Cerebellar cortex (tissue), 1 donor: ENCODE results near the gene RFTN1.
A peak's percentile ranks its signal among the peaks of the same experiment; 100 is the strongest.

Experiments
- DNase-seq: peaks from one replicate; pipeline ENCODE4 v3.0.0-alpha.2; 2015; ENCODE audit warnings: low spot score

Gene RFTN1

DNA sequence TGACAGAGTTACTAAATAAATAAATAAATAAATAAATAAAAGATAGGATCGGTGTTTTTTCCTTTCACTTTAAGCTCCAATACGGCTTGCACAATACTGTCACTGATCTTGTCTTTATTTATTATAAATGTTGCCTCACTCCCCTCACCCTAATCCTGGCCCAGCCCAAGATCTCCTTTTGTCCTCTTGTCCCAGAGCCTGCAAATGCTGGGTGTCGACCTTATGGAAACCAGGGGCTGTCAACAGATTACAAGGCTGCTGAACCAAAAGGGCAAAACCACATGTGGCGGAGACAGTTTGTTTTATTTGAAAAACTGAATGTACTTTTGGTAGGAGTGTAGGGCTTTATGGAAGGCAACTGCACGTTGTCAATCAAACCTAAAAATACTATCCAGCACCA lies 75.9 kb downstream of the RFTN1 start:
- DNase-seq: no peak

DNA sequence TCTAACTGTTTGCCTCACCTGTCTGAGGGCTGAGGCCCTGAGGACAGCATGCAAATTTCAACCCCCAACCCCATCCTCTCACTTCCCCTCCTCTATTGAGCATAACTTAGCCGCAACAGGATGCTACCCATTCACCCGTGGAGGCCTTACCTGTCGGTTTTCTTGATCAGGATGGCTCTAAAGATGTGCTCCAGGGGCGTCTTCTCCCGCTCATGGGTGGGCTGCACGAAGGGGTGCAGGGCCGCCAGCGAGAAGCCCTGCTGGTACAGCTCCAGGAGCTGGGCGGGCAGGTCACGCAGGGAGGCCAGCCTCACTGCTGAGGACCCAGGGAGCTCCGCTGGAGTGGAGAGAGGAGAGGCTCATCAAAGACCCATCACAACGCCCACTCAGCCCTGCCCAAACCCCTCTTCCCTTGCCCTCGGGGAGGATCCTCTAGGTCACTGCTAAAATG lies 79.8 kb downstream of the RFTN1 start:
- no peak for DNase-seq

DNA sequence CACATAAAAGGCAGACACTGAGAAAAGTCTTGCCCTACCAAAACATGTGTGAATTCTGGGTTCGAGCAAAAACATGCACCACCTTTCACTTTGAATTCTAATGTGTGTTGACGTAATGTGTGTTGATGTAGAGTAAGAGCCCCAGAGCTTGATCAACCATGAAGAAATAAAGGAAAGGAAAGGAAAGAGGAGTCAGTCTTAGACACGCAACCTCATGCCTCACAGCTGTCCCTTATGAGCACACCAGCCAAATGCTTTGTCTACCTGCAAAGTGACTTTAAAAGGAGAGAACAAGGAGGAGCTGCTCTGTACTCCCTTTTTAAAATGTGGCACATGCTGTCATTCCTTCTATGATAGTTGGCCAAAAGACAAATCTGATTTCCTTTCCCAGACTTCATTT lies 80.8 kb downstream of the RFTN1 start:
- no peak for DNase-seq

DNA sequence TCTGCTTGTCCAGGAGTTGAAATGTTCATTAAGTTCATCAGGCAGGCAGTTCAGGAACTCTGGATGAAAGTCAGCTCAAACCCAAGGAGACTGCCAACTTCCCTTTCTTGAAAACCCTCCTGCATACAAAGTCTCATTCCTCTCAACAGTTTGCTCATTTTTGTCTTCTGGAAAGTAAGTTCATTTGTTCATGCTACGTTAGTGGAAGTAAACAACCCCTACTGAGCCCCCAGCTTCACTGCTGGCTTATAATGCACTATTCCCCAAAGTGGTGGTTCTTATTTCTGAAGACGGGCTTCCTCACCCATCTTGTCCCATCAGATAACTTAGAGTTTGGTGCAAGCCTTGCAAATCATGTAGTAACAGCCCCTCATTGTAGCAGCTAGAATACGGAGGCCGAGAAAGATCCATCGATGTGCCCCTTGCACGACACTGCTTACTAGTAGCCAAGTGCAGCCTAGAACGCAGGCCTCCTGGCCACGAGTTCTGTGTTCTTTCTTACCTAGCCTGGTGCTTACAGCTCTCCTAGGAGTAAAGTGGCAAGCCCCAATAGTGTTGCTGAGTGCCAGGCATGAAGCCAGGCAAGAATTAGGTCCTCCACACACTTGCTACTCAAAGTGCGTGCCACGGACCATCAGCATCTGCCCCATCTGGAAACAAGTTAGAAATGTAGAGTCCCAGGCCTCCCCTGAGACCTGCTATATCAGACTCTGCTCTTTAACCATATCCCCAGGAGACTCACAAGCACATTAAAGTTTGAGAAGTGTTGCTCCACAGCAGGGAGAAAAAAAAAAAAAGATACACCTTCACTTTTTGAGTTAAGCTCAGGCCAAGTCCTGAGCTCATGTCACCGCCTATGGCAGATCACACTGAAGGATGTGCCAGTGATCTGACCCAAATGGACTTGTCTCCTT lies 82.5 kb downstream of the RFTN1 start:
- DNase-seq: peak; percentile 10

DNA sequence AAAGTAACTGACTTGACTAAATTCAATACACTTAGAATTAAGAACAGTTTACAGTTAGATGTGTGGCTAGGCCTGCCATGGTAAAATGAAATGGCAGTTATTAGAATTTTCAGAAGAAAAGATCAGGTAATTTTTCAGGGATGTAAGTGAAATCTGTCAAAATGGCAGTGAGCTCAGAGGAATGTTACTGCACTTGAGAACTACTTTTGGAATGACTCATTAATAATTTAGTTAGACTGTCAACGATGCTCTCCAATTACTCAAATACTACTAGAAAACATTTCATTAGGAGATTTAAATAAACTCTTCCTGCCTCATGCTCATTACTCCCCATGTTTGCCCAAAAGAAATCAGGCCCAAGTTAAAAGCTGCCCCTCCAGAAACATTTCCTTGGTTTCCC lies 84.4 kb downstream of the RFTN1 start:
- DNase-seq: no peak

DNA sequence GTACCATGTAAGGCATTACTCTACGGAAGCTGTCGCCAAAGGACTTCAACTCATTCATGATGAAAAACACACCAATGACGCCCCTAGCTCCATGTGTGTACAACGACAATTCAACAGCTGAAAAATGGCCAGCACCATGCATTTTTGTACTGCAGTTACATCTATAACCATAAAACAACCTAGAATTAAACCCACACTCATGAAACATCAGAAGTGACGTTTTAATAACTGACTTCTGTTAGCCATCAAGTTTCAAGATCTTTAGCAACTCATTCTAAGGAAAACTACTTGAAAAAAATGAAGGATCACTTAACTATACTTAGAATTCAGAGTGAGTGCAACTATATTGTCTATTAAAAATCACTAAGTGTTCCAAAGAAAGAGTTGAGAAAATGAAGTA lies 84.9 kb downstream of the RFTN1 start:
- no peak for DNase-seq

DNA sequence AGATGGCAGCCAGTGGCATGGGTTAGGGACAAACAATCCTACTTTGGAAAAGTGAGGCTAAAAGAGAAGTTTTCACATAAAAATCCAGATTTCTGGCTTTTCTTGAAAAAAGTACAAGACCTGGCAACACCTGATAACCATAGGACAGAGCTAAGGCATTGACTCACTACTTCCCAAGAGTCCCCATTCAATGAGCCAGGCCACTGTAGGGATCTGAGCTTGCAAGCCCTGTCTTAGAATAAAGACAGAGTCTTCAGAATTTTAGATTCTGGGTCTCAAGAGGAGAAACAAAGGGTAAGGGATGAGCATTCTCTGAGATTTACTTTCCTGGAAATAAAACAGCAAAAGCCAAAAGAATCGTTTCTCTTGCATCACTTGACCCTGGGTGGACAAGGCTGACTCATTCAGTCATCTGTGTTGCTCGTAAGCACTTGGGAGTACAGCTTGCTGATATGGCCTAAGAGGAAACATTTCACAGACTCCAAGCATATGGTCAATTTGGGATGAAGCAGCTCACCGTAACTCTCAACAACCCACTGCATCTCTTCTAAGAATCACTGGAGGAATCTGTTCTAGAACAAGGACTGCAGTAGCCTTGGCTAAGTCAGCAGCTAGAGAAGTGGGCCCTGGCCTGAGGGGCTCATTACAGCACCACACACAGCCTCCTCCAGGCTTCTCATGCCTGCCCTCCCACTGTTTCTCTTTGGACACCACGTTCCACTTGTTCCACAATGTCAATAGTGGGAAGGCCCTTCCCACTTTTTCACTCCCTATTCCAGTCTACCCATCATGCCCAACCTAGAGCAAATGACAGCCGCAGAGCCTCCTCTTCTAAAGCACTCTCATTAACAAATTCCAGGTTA lies 86.2 kb downstream of the RFTN1 start:
- DNase-seq: no peak

DNA sequence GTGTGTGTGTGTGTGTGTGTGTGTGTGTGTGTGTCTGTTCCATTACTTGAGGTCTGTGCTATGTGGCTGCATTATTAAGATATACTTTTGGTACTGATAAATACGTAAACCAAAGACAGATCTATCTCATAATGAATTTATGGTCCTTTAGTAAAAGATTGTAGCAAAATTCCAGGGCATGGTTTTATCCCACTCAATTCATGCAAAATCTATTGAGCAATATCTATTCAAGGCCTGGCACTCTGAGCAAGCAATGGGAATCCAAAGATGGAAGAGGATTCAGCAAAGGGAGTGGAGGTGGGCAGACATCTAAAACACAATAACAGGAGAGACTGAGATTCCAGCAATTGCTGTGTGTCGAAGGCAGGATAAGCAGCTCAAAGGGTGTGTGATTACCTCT lies 86.8 kb downstream of the RFTN1 start:
- no peak for DNase-seq

DNA sequence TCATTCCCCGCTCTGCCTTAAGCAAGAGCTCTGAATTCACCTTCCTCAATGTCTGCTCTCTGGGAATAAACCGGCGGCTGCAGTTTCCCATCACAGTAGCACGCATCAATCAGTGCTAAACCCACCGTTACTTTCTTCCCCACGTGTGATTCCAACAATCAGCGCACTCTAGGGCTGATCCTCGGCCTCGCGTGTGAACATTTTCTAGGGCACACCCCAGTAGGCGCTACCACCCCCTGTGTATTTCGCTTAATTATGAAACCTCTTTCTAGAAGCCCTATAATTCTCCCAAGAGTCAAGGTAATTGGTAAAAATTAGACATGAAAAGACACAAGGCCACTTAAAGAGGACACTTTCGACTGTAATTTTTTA lies 87.5 kb downstream of the RFTN1 start:
- DNase-seq: no peak

DNA sequence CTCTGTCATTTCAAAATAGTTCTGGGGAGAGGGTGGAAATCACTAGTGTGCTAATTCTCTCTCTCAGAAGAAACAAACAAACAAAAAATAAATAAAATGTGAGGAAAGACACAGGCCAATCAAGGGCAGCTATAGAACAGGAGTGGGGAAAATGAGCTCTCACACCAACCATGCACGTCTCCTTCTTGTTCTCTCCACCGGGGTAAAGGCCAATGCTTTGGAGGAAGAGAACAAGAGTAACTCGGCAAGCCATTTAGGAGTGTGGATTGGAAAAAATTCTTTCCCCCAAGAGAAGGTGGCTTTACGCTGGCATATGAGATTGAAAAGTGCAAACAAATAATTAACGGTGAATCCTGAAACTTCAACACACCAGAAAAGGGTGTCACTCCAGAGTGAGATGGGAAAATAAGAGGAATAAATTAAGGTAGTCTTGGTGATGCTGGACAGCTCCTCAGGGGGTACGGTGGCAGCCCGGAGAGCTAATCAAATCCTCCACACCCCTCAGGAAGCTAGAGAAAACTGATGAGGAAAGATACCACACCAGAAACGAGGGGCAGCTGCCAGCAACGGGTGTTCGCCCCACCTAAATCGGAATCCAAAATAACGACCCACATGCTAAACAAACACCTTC lies 88.0 kb downstream of the RFTN1 start:
- DNase-seq: no peak

DNA sequence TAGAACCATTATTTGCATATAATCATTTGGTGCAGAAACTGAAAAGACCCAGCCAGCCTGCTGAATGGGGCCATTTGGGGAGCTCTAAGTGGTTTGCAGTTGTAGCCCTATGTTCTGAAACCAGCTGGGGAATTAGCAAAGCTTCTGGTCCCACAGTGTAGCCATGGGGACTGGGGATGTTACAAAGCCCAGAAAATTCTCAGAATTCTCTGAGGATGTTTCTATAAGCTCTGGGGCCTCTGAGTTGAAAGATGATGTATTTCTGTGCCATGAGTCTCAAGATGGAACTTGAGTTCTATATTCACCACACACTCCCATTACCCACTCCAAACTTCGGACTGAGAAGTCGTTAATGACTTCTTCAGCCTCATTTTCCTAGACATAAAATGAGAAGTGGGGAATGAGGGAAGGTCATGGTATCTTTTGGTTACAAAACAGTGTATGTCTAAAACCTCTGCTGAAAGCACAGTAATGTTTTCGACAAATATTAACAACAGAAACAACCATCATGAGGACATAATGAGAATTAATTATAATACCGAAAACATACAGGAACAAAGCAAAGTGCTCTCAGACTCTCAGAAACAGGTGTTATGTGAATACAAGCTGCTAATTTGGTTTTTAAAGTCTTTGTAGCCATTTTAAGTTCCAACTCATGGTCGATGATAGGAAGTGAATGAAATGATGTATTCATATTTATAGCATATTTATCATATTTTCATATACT lies 89.4 kb downstream of the RFTN1 start:
- no peak for DNase-seq

DNA sequence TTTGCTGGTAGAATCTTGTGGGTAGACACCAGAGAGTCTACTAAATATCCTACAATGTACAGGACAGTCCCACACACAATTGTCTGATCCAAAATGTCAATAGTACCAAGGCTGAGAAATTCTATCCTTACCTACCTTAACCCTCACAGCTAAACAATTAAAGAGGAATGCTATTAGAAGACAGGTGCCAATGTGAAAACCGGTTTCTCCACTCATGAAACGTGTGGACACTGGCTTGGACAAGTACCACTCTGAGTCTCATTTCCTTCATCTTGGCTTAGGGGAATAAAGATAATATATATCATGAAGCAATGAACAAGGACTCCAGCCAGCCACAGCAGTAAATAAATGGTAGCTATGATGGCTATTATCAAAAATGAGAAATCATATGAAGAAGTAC lies 90.2 kb downstream of the RFTN1 start:
- DNase-seq: no peak

DNA sequence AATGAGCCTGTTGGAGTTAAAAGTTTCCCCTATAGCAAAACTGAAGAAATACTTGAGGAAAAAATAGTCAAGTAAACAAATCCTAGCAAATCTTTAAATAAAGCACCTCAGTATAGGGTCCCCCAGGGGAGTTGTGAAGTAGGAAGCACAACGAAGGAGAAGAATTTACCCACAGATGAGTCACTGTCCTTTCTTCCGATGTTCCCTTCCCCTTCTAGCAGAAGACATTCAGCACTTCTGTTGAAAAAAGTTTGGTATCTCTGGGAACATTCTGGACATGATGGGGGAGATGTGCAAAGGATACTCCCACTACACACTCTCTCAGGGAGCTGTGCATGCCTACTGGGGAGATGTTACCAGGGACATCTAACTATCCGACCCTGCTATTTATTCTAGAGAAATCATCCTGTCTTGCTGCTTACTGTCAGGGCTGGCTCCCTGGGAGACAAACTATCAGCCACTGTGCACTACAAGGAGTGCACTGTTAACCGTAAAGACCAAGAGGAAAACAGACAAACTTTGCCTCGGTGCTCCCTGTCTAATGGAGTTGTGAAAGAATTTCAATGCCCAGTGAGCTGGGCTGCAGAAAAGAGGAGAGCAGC lies 93.8 kb downstream of the RFTN1 start:
- no peak for DNase-seq

DNA sequence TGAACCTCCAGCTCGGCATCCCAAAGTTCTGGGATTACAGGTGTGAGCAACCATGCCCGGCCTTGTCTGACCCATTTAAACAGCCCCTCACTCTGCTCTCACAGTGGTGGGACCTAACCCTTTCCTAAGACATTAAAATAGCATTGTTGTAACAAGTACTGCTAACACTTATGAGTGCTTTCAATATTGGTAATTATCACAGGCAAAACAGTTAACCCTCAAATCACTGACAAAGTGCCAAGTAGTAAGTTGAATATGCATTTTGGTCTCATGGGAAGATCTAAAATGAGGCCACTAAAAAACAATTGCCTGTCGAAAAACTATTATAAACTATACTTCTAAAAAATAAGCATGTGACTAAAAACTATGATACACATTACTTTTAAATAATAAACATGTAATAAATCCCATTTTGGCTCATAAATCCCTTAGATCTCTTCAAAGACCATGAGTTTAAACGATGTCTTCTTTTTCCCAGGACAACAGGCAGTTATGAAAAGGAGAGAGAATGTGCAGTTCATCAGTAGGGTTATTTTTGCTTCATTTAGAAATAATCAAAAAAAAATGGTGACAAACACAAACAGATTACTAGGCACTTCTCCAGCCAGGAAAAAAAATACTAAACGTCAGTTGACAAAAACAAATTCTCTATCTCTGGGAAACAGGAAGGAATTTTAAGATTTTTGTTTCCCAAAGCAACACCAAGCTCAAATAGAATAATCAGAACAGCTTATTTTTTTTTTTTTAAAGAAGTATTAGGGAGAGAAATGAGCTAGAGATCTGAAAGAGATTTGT lies 95.4 kb downstream of the RFTN1 start:
- DNase-seq: no peak

DNA sequence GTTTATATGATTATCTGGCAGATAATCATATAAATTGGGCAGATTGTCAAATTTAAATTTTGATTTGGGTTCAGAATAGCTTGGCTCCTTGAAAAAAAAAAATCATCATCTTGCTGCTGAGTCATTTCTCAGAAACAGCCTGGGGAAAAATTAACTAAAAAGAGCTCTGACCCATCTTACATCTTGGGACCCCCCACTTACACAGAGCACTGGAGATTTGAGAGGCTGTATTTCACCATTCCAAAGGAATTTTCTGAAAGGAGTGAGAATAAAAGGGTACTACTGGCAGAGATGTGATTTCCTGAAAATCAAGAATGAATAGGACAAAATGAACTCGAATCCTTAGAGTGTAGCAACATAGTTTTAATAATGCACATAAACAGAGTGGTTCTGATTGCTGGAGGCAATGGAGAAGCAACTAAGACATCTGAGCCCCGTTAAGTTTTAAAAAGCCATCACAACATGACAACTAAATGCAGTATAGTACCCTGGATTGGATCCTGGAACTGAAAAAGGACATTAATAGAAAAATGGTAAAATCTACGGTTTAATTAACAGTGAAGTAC lies 97.5 kb downstream of the RFTN1 start:
- DNase-seq: no peak

DNA sequence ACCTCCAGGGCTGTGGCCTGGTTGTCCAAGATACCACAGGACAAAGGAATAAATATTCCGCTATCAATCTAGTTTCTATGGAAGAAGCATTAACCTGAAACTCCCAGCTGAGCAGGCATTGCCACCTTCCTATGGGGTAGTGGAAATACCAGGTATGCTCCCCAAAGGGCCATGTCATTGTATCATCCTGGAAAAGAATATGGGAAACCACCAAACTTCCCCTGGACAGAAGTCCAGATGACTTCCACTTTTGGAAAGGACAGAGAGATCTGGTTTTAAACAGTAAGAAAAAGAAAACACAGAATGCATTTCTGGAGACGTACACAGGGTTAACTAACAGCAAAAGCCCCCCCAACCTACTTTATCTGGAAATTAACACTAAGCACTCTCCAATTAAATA lies 100.2 kb downstream of the RFTN1 start:
- DNase-seq: no peak

DNA sequence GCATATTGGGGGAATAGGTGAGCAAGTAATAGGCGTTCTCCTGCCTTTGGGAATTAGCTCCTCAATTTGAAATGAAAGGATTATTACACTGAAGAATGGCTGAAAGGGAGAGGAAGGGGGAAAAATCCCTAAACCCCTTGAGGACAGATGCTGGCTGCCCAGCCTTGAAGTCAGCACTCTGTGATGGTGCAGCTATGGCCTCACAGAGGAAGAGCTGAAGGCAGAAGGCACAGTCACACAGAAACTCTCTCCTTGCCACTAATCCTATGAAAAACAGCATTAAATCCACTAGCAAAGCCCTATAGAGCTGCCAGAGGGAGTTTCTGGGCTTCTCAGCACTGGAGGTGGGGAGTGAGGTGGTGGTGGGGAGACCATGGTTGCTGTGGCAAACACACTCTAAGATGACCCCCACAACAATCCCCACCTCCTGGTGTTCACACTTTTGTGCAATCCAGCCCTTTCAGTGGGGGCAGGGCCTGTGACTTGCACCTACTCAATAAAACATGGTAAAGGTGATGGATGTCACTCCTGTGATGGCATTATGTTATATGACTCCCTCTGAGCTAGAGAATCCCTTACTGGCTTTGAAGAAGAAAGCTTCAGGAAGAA lies 101.2 kb downstream of the RFTN1 start:
- no peak for DNase-seq

DNA sequence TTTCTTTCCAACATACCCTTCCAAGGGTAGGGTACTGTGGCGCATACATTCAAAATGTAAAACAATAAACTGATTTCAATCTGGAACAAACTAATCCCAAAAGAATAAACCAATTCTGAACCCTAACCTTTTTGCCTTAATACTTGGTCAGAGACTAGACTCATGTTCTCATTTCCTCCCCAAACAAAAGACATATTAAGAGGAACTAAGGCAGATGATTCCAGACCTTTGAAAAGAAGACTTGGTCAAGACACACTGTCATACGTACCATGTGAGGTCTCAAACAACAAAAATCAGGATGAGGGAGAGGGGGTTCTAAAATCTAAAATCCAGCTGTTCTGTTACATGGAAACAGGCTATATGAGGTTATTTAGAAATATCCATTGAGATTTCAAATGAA lies 102.1 kb downstream of the RFTN1 start:
- DNase-seq: no peak

DNA sequence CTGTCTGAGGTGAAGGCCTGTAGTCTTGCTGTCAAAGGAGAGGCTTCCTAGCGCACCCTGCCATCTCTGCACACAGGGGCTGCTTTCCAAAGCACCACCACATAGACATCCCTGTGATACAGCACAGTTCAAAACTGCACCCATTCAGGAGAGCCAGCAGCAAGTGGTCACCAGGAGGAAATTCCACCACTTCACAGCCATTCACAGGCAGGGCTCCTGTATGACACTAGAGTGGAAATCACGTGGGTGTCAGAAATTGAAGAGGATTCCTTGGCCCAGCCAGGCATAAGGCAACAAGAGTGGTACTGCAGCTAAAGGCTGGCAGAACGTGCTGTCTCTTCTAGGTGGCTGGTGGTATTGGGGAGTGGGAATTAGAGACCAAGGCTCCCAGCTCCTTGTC lies 102.8 kb downstream of the RFTN1 start:
- DNase-seq: no peak

DNA sequence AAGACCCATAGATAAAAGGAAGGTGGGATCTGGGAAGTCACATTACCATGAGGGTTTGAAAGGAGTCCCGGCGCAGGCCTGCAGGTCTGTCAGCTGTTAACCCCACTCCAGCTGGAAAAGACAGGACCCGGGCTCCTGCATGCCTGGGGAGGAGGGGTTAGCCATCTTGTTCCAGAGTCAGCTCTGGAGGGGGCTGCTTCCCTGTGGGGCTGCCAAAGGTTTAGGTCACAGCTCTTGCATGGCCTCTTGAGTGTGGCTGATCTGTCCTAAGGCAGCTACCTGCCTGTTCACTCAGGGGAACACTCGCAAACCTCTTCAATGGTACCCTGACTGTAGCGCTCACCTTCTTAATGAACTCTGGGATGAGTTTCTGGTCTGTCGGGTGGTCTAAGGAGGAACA lies 104.5 kb downstream of the RFTN1 start:
- DNase-seq: no peak
